ENCODE measurements around the gene MLYCD.

- no peak for TF ChIP-seq CTCF (conservative IDR thresholded peaks at IDR 0.05; ENCODE audit: low read depth in 2 of 2)
- TF ChIP-seq POLR2AphosphoS5 (IDR thresholded peaks at IDR 0.05; ENCODE audit: low read depth), result no peak
- no peak for TF ChIP-seq EZH2 (IDR thresholded peaks at IDR 0.05; ENCODE audit: low read depth, unreplicated experiment)
- no peak for TF ChIP-seq CREB1 (CRISPR knock-in tag; IDR thresholded peaks at IDR 0.05; ENCODE audit: low read depth)
These were observed 15.3 kb downstream of the MLYCD start for GRCh38 chr16:83914091-83914710.

All from GM23338 (cell line).